Measurements from ENCODE around the gene RARS1.

The RARS1 gene

GRCh38 chr5:168563959-168564358 is 77.7 kb downstream of the RARS1 start:
- Histone ChIP-seq H3K9me3 (ENCODE audit: control insufficient read depth, insufficient read depth, low read length) (no peaks in the 10 kb centered on the region), H3K27me3 (ENCODE audit: control insufficient read depth, insufficient read depth, low read length) (no peaks in the 10 kb centered on the region), H3K4me3 (ENCODE audit: low read depth, low read length) (no peak overlapping the region), H3K27ac (ENCODE audit: low read depth, low read length) (no peak overlapping the region), H3K4me1 (ENCODE audit: control insufficient read depth, insufficient read depth, low read length) (no peaks in the 10 kb centered on the region), H3K9ac (ENCODE audit: low read depth, low read length) (no peak overlapping the region), H3K36me3 (ENCODE audit: control insufficient read depth, insufficient read depth, low read length) (peaks cover 96% of the 10 kb centered on the region)

GRCh38 chr5:168568738-168569137 is 82.5 kb downstream of the RARS1 start:
- H3K4me1 ChIP-seq (ENCODE audit: control insufficient read depth, insufficient read depth, low read length), result 0 out of 2 replicates have a peak, but pooled peaks cover 4% of the 10 kb centered on the region
- no peak overlapping the region for H3K9ac ChIP-seq (ENCODE audit: low read depth, low read length)
- H3K27ac ChIP-seq (ENCODE audit: low read depth, low read length), result no peak overlapping the region
- no peaks in the 10 kb centered on the region for H3K9me3 ChIP-seq (ENCODE audit: control insufficient read depth, insufficient read depth, low read length)
- H3K27me3 ChIP-seq (ENCODE audit: control insufficient read depth, insufficient read depth, low read length), result no peaks in the 10 kb centered on the region
- H3K36me3 ChIP-seq (ENCODE audit: control insufficient read depth, insufficient read depth, low read length), result peaks cover 53% of the 10 kb centered on the region
- no peak overlapping the region for H3K4me3 ChIP-seq (ENCODE audit: low read depth, low read length)

All from HUES48 (cell line).